Omental fat pad (tissue), 4 donors: ENCODE measurements around the gene YEATS2. TPM values are rescaled to one million over a fixed set of nuclear protein-coding genes. Genes with fewer than 3 reads are reported as not detected.

Experiments used
- ATAC-seq: fragments of 150-250 bp; one replicate; pipeline ENCODE4 v1.9.1; 2016; ENCODE audit warnings: mild to moderate bottlenecking, moderate library complexity; ENCODE audit not compliant: low FRiP score
- DNase-seq: peaks from one replicate; pipeline ENCODE4 v3.0.0-alpha.2; 2019; ENCODE audit warnings: low spot score
- total RNA-seq, 4 donors: library from RNA; depleted of rRNA; stranded (reverse); fragments of >200 nt; gene quantifications; one replicate each; pipeline ENCODE4 v1.1.0, GENCODE V29; 2016
- TF ChIP-seq, protein P1 (sequence below), 3 donors: fragments of 450-650 bp; IDR thresholded peaks; one replicate each; pipeline ENCODE4 v1.5.1; 2016 to 2017; ENCODE audit warnings: antibody characterized with exemption in 3 of 3, mild to moderate bottlenecking in 3 of 3, moderate library complexity in 2 of 3

Gene YEATS2
- total RNA-seq, 4 donors from 2014 or later, result 17.7 to 36.1 (median 23.7) TPM

DNA sequence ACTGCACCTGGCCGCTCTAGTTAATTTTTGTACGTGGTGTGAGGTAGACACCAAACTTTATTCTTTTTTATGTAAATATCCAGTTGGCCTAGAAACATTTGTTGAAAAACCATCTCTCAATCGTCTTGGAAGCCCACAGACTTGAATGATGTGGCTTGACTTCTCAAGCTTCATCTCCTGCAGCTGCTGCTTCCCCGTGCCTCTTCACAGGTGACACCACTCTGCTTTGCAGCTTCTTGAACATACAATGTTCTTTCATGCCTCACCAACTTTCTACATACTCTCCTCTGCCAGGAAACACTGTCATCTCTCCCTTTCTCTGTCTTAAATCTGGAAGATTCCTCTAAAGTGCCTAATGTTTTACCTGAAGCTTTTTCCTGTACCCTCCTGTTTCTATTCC is 92.2 kb downstream of the YEATS2 start:
- ATAC-seq, result no peak
- TF ChIP-seq, protein P1, sequence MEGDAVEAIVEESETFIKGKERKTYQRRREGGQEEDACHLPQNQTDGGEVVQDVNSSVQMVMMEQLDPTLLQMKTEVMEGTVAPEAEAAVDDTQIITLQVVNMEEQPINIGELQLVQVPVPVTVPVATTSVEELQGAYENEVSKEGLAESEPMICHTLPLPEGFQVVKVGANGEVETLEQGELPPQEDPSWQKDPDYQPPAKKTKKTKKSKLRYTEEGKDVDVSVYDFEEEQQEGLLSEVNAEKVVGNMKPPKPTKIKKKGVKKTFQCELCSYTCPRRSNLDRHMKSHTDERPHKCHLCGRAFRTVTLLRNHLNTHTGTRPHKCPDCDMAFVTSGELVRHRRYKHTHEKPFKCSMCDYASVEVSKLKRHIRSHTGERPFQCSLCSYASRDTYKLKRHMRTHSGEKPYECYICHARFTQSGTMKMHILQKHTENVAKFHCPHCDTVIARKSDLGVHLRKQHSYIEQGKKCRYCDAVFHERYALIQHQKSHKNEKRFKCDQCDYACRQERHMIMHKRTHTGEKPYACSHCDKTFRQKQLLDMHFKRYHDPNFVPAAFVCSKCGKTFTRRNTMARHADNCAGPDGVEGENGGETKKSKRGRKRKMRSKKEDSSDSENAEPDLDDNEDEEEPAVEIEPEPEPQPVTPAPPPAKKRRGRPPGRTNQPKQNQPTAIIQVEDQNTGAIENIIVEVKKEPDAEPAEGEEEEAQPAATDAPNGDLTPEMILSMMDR (IDR thresholded peaks at IDR 0.05), result no peak
- no peak for DNase-seq

DNA sequence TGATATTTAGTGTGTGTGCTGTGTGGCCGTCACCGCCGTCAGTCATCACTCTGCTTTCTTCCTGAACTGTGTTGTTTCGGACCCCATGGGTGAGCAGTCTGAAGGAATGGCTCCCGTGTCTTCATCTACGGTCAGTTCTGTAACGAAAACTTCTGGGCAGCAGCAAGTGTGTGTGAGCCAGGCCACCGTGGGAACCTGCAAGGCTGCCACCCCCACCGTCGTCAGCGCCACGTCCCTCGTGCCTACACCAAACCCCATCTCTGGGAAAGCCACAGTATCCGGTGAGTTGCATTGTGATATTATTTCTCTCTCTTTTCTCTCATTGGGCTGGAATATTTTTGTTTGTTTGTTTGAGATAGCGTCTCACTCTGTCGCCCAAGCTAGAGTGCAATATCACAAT is 93.1 kb downstream of the YEATS2 start:
- no peak for ATAC-seq
- no peak for DNase-seq
- TF ChIP-seq, protein P1 (IDR thresholded peaks at IDR 0.05), result no peak

DNA sequence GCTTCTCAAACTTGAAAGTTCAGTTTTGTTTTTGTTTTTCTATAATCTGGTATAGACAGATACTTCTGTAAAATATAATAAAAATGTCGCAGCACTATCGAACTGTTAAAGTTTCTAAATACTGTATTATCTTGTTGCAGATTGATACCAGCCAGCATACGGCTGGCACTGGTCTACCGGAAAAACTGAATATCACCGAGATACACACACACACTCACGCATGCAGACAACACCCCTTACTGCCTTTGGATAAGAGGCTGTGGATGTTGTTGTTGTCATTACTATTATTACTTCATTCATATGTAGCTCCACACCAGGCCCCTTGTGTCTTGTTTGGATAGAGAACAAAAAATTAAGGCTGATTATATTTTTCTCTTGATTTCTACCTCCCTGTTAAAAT is 95.4 kb downstream of the YEATS2 start:
- DNase-seq (no peak), ATAC-seq (no peak)
- TF ChIP-seq, protein P1 (IDR thresholded peaks at IDR 0.05), result no peak

DNA sequence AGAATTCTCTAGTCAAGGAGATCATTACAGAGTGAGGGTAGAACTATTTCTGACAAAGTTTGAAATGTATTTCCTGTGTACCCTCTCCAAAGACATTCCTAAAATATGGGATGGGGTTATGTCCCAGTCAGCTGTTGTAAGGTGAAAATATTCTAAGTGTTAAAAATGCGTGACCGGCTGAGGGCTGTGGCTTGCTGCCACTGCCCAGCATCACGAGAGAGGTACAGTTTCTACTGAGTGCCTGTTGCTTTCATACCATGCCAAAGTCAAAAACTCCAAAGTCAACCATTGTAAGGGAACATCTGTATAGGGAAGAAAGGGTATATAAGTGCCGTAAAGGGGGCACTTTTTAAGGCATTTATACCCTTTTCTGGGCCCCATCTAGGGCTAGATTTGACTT is 96.9 kb downstream of the YEATS2 start:
- ATAC-seq, result no peak
- TF ChIP-seq, protein P1 (IDR thresholded peaks at IDR 0.05), result no peak
- no peak for DNase-seq

DNA sequence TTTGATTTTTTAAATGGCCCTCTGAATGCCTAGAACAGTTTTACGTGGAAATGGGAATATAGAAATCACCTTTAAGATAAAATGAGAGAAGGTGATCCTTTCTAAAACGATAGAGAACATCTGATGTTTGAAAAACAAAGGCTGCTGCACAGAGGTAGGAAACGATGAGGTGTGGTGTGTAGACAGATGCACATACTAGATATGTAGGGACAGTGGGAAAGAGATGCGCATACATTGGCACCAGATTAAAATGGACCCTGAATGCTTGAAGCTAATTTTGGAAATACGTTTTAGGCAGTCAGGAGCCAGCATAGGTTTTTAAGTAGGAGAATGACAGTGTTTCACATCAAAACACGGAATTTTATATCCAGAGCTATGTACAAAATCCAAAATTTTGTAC is 98.8 kb downstream of the YEATS2 start:
- ATAC-seq, result no peak
- no peak for DNase-seq
- TF ChIP-seq, protein P1 (IDR thresholded peaks at IDR 0.05), result no peak

DNA sequence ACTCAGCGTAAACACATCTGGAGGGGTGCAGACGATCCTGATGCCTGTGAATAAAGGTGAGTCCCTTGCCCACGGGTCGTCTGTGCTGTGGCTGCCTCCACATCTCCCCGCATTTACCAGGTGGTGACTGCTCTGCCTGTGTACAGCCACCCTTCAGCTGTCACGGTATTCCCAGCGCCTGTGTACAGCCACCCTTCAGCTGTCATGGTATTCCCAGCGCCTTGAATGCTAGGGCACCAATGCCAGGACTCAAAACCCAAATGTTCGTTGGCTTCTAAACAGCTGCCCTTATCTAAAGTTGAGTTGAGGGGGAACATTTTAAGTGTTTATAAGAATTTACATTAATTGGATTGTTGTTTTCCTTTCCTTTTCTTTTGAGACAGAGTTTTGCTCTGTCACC is 100.4 kb downstream of the YEATS2 start:
- no peak for ATAC-seq
- DNase-seq, result no peak
- TF ChIP-seq, protein P1 (IDR thresholded peaks at IDR 0.05), result no peak

DNA sequence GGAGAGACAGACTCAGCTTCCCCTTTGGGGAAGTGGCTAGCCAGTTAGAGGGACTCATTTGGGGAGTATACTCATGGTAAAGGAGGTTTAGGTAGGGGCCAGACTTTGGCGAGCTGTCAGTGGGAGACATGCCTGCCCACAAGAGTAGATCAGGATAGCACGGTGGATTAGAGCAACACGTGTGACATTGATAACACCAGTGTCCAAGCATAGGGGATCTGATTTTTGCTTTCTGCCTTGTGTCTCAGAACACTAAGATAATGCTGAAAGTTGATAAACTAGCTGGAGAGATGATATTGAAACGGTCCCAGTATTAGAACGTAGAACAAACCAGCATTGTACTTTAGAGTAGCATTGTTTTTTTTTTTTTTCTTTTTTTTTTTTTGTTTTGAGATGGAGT is 101.9 kb downstream of the YEATS2 start:
- ATAC-seq (no peak), DNase-seq (no peak)
- TF ChIP-seq, protein P1 (IDR thresholded peaks at IDR 0.05), result no peak
